ENCODE results near the gene NRF1.

- TF ChIP-seq POLR2A (IDR thresholded peaks at IDR 0.05; ENCODE audit: low read depth, low read length) = no peak
- TF ChIP-seq TAF1 (IDR thresholded peaks at IDR 0.05; ENCODE audit: low read depth, low read length) = no peak
- TF ChIP-seq POLR2AphosphoS5 (IDR thresholded peaks at IDR 0.05; ENCODE audit: low read depth, low read length) = no peak
- no peak for TF ChIP-seq SPI1 (IDR thresholded peaks at IDR 0.05; ENCODE audit: low read depth, low read length)
- TF ChIP-seq POU2F2 (IDR thresholded peaks at IDR 0.05; ENCODE audit: low read depth, low read length) = no peak
Observed at GRCh38 chr7:129777993-129778769, 166.7 kb downstream of the NRF1 start.
